Measurements from ENCODE around the gene CSMD2. TPM values are rescaled to one million over a fixed set of nuclear protein-coding genes. Genes with fewer than 3 reads are reported as not detected.

The CSMD2 gene
- total RNA-seq, 3 donors from 2014 or later = 0.12 to 0.41 (median 0.28) TPM

- ATAC-seq = no peak
- Histone ChIP-seq H3K9me3 (no peaks in the 10 kb centered on the region), H3K36me3 (ENCODE audit: low read depth) (no peaks in the 10 kb centered on the region), H3K4me1 (ENCODE audit: low read depth) (no peaks in the 10 kb centered on the region), H3K4me3 (no peak overlapping the region)
- intact Hi-C loops (cut with DNase I, micrococcal nuclease) = no loop called here
- TF ChIP-seq, protein P1, sequence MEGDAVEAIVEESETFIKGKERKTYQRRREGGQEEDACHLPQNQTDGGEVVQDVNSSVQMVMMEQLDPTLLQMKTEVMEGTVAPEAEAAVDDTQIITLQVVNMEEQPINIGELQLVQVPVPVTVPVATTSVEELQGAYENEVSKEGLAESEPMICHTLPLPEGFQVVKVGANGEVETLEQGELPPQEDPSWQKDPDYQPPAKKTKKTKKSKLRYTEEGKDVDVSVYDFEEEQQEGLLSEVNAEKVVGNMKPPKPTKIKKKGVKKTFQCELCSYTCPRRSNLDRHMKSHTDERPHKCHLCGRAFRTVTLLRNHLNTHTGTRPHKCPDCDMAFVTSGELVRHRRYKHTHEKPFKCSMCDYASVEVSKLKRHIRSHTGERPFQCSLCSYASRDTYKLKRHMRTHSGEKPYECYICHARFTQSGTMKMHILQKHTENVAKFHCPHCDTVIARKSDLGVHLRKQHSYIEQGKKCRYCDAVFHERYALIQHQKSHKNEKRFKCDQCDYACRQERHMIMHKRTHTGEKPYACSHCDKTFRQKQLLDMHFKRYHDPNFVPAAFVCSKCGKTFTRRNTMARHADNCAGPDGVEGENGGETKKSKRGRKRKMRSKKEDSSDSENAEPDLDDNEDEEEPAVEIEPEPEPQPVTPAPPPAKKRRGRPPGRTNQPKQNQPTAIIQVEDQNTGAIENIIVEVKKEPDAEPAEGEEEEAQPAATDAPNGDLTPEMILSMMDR (IDR thresholded peaks at IDR 0.05) = no peak
- DNase-seq = no peak
Measured at GRCh38 chr1:33781652-33782051, 383.4 kb downstream of the CSMD2 start.

GRCh38 chr1:33777337-33777736 lies 387.7 kb downstream of the CSMD2 start:
- Histone ChIP-seq H3K9me3 (no peaks in the 10 kb centered on the region), H3K4me1 (ENCODE audit: low read depth) (no peaks in the 10 kb centered on the region), H3K36me3 (ENCODE audit: low read depth) (no peaks in the 10 kb centered on the region), H3K4me3 (no peak overlapping the region)
- TF ChIP-seq, protein P1 (IDR thresholded peaks at IDR 0.05) = no peak
- intact Hi-C loops (cut with DNase I, micrococcal nuclease) = no loop called here
- ATAC-seq = no peak
- DNase-seq = no peak

GRCh38 chr1:33768821-33769220 lies 396.2 kb downstream of the CSMD2 start:
- DNase-seq (no peak), ATAC-seq (no peak)
- Histone ChIP-seq H3K9me3 (no peaks in the 10 kb centered on the region), H3K36me3 (ENCODE audit: low read depth) (no peaks in the 10 kb centered on the region), H3K4me3 (no peak overlapping the region), H3K4me1 (ENCODE audit: low read depth) (no peaks in the 10 kb centered on the region)
- TF ChIP-seq, protein P1 (IDR thresholded peaks at IDR 0.05) = no peak
- intact Hi-C loops (cut with DNase I, micrococcal nuclease) = no loop called here

- no peak for ATAC-seq
- Histone ChIP-seq H3K36me3 (ENCODE audit: low read depth) (no peaks in the 10 kb centered on the region), H3K9me3 (no peaks in the 10 kb centered on the region), H3K4me3 (no peak overlapping the region), H3K4me1 (ENCODE audit: low read depth) (no peaks in the 10 kb centered on the region)
- TF ChIP-seq, protein P1 (IDR thresholded peaks at IDR 0.05) = no peak
- intact Hi-C loops (cut with DNase I, micrococcal nuclease) = no loop called here
- DNase-seq = no peak
Measured at GRCh38 chr1:33768106-33768505, 396.9 kb downstream of the CSMD2 start.

- ATAC-seq = no peak
- no peaks in the 10 kb centered on the region for H3K4me1 ChIP-seq (ENCODE audit: low read depth)
- TF ChIP-seq, protein P1 (IDR thresholded peaks at IDR 0.05) = no peak
Measured at GRCh38 chr1:33764149-33764548, 400.9 kb downstream of the CSMD2 start.

DNA sequence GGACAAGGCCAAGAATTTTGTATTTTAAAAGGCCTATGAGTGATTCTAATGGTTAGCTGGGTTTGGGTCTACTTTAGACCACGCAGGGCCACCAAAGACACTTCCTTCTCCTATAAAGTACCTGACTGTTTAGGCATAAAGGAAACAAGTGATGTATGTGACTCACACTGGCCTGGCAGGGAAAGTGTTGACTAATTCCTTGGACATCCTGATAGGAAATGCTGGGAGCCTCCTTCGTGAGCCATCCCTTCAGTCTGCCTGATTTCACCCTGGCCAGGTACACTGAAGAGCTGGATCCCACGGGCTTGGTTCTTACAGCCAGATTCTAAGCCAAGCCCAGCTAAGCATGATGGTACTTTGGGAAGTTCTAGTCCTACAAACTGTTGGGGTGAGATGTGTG lies 401.6 kb downstream of the CSMD2 start:
- TF ChIP-seq, protein P1 (IDR thresholded peaks at IDR 0.05) = no peak
- intact Hi-C loops (cut with DNase I, micrococcal nuclease) = no loop called here
- no peak for ATAC-seq

More at GRCh38 chr1:33764149-33764548, 400.9 kb downstream of the CSMD2 start:
- Histone ChIP-seq H3K9me3 (no peaks in the 10 kb centered on the region), H3K36me3 (ENCODE audit: low read depth) (no peaks in the 10 kb centered on the region), H3K4me3 (no peak overlapping the region)
- no peak for DNase-seq
- intact Hi-C loops (cut with DNase I, micrococcal nuclease) = no loop called here

More for the DNA sequence above, 401.6 kb downstream of the CSMD2 start:
- Histone ChIP-seq H3K4me1 (ENCODE audit: low read depth) (no peaks in the 10 kb centered on the region), H3K4me3 (no peak overlapping the region), H3K36me3 (ENCODE audit: low read depth) (no peaks in the 10 kb centered on the region), H3K9me3 (no peaks in the 10 kb centered on the region)
- DNase-seq = no peak

All from mucosa of descending colon (tissue), 3 donors.